Activated T-helper 2 cell treated with anti-CD3 and anti-CD28 coated beads, Interferon-gamma antibody, Interleukin-2, Interleukin-4, amounts not matched to agents 10 μg/mL and 5 μg/mL and 100 μg/mL, durations not matched to agents 14 hours and 24 hours and 36 hours (primary cell): ENCODE data around the gene HEATR9. TPM values are rescaled to one million over a fixed set of nuclear protein-coding genes. Genes with fewer than 3 reads are reported as not detected.
A peak's percentile ranks its signal among the peaks of the same experiment; 100 is the strongest.

ENCODE experiments used
- DNase-seq: peaks from one replicate; pipeline ENCODE4 v3.0.0; 2021; ENCODE audit warnings: low spot score
- H3K27ac Mint-ChIP-seq: one replicate; pipeline ENCODE4 v1.8.0; 2021; ENCODE audit warnings: mixed read lengths
- H3K27me3 Mint-ChIP-seq: one replicate; pipeline ENCODE4 v1.8.0; 2021; ENCODE audit warnings: low read depth, mixed read lengths
- H3K36me3 Mint-ChIP-seq: one replicate; pipeline ENCODE4 v1.8.0; 2021; ENCODE audit warnings: low read depth, mixed read lengths
- H3K4me1 Mint-ChIP-seq: one replicate; pipeline ENCODE4 v1.8.0; 2021; ENCODE audit warnings: low read depth, mixed read lengths
- H3K4me3 Mint-ChIP-seq: one replicate; pipeline ENCODE4 v1.8.0; 2021; ENCODE audit warnings: low read depth, mild to moderate bottlenecking, moderate library complexity, mixed read lengths
- H3K9me3 Mint-ChIP-seq: one replicate; pipeline ENCODE4 v1.8.0; 2021; ENCODE audit warnings: mixed read lengths
- intact Hi-C: fragments of 100-400 bp; cut with micrococcal nuclease; formaldehyde crosslinking; loops from one replicate; pipeline ENCODE4 v1.15.1; 2023
- total RNA-seq: library from RNA; stranded (reverse); gene quantifications from 2 replicates; pipeline ENCODE4 v1.2.3, GENCODE V29; 2022

Gene HEATR9
- total RNA-seq, 1 donor from 2014 or later, result 0.14 TPM

GRCh38 chr17:35870906-35871819 is 2.5 kb upstream of the HEATR9 start:
- intact Hi-C loops, result no loop called here
- Mint-ChIP-seq H3K4me3 (no peak overlapping the region), H3K9me3 (no peaks in the 10 kb centered on the region), H3K27ac (no peak overlapping the region), H3K36me3 (peaks cover 28% of the 10 kb centered on the region), H3K4me1 (peaks cover 22% of the 10 kb centered on the region), H3K27me3 (no peaks in the 10 kb centered on the region)
- DNase-seq, result no peak

- Mint-ChIP-seq H3K9me3 (no peaks in the 10 kb centered on the region), H3K4me1 (peaks cover 23% of the 10 kb centered on the region), H3K27me3 (no peaks in the 10 kb centered on the region), H3K36me3 (peaks cover 23% of the 10 kb centered on the region), H3K4me3 (no peak overlapping the region), H3K27ac (no peak overlapping the region)
- no peak for DNase-seq
- intact Hi-C loops, result no loop called here
Observed at GRCh38 chr17:35867574-35867973, 1.1 kb downstream of the HEATR9 start.

GRCh38 chr17:35866341-35866950 is 2.2 kb downstream of the HEATR9 start:
- peaks cover 20% of the 10 kb centered on the region for H3K4me1 Mint-ChIP-seq
- no peaks in the 10 kb centered on the region for H3K9me3 Mint-ChIP-seq
- intact Hi-C loops, result no loop called here
- no peak for DNase-seq
- H3K27me3 Mint-ChIP-seq, result no peaks in the 10 kb centered on the region
- H3K36me3 Mint-ChIP-seq, result peaks cover 16% of the 10 kb centered on the region
- H3K27ac Mint-ChIP-seq, result peak overlapping the region; percentile 34
- no peak overlapping the region for H3K4me3 Mint-ChIP-seq

- Mint-ChIP-seq H3K27ac (no peak overlapping the region), H3K36me3 (peaks cover 10% of the 10 kb centered on the region), H3K27me3 (no peaks in the 10 kb centered on the region), H3K4me1 (peaks cover 16% of the 10 kb centered on the region), H3K9me3 (no peaks in the 10 kb centered on the region), H3K4me3 (no peak overlapping the region)
- DNase-seq, result no peak
- intact Hi-C loops, result no loop called here
Observed at GRCh38 chr17:35865412-35866340, 3.0 kb downstream of the HEATR9 start.

GRCh38 chr17:35864853-35865252 is 3.8 kb downstream of the HEATR9 start:
- no peak overlapping the region for H3K27ac Mint-ChIP-seq
- no peaks in the 10 kb centered on the region for H3K27me3 Mint-ChIP-seq
- intact Hi-C loops, result no loop called here
- peaks cover 10% of the 10 kb centered on the region for H3K36me3 Mint-ChIP-seq
- peaks cover 16% of the 10 kb centered on the region for H3K4me1 Mint-ChIP-seq
- no peaks in the 10 kb centered on the region for H3K9me3 Mint-ChIP-seq
- DNase-seq, result no peak
- no peak overlapping the region for H3K4me3 Mint-ChIP-seq

GRCh38 chr17:35856603-35857002 is 12.1 kb downstream of the HEATR9 start:
- Mint-ChIP-seq H3K9me3 (no peaks in the 10 kb centered on the region), H3K27ac (peak overlapping the region; percentile 54)

GRCh38 chr17:35855965-35856364 is 12.7 kb downstream of the HEATR9 start:
- intact Hi-C loops, result no loop called here
- no peak overlapping the region for H3K4me3 Mint-ChIP-seq
- H3K9me3 Mint-ChIP-seq, result no peaks in the 10 kb centered on the region
- H3K27ac Mint-ChIP-seq, result peak overlapping the region; percentile 10
- H3K4me1 Mint-ChIP-seq, result peaks cover 13% of the 10 kb centered on the region
- peaks cover 24% of the 10 kb centered on the region for H3K36me3 Mint-ChIP-seq
- DNase-seq, result no peak
- no peaks in the 10 kb centered on the region for H3K27me3 Mint-ChIP-seq

More at GRCh38 chr17:35856603-35857002, 12.1 kb downstream of the HEATR9 start:
- Mint-ChIP-seq H3K36me3 (peaks cover 18% of the 10 kb centered on the region), H3K4me1 (peaks cover 13% of the 10 kb centered on the region), H3K4me3 (no peak overlapping the region), H3K27me3 (no peaks in the 10 kb centered on the region)
- no peak for DNase-seq
- intact Hi-C loops, result no loop called here

GRCh38 chr17:35849469-35850348 is 19.0 kb downstream of the HEATR9 start:
- Mint-ChIP-seq H3K4me3 (no peak overlapping the region), H3K27me3 (no peaks in the 10 kb centered on the region), H3K9me3 (no peaks in the 10 kb centered on the region), H3K4me1 (peaks cover 7% of the 10 kb centered on the region), H3K36me3 (peaks cover 57% of the 10 kb centered on the region), H3K27ac (peak overlapping the region; percentile 6)
- peak; percentile 48 for DNase-seq
- intact Hi-C loops, result loop anchor here (5.0 kb wide), 1 partner anchor 43 kb away; no protein-coding TSS in a partner anchor

GRCh38 chr17:35847633-35848373 is 20.9 kb downstream of the HEATR9 start:
- Mint-ChIP-seq H3K27ac (peak overlapping the region; percentile 18), H3K36me3 (peaks cover 66% of the 10 kb centered on the region), H3K4me1 (peaks cover 7% of the 10 kb centered on the region), H3K9me3 (no peaks in the 10 kb centered on the region), H3K4me3 (no peak overlapping the region), H3K27me3 (no peaks in the 10 kb centered on the region)
- no peak for DNase-seq
- intact Hi-C loops, result loop anchor here (5.0 kb wide), 1 partner anchor 44 kb away; no protein-coding TSS in a partner anchor

- Mint-ChIP-seq H3K27me3 (no peaks in the 10 kb centered on the region), H3K4me3 (no peak overlapping the region), H3K9me3 (no peaks in the 10 kb centered on the region), H3K36me3 (peaks cover 68% of the 10 kb centered on the region), H3K27ac (no peak overlapping the region), H3K4me1 (peaks cover 7% of the 10 kb centered on the region)
- no peak for DNase-seq
- intact Hi-C loops, result loop anchor here (5.0 kb wide), 1 partner anchor 45 kb away; no protein-coding TSS in a partner anchor
Observed at GRCh38 chr17:35847006-35847405, 21.7 kb downstream of the HEATR9 start.

GRCh38 chr17:35846055-35846809 is 22.5 kb downstream of the HEATR9 start:
- Mint-ChIP-seq H3K36me3 (peaks cover 72% of the 10 kb centered on the region), H3K27ac (no peak overlapping the region), H3K27me3 (no peaks in the 10 kb centered on the region), H3K4me1 (peaks cover 7% of the 10 kb centered on the region), H3K9me3 (no peaks in the 10 kb centered on the region), H3K4me3 (no peak overlapping the region)
- intact Hi-C loops, result loop anchor here (5.0 kb wide), 1 partner anchor 46 kb away; no protein-coding TSS in a partner anchor
- no peak for DNase-seq
